HG03442 (cell line): ENCODE measurements around the gene TBKBP1.
"Not testable (repeated sequence)": the region's sequence is repeated elsewhere in the genome, so short reads cannot be mapped to it uniquely, and the experiment has no call there.

Source experiments
- ATAC-seq: cut with Tn5 transposase; IDR thresholded peaks from one replicate; pipeline ENCODE4 v1.9.1; 2021; ENCODE audit warnings: mild to moderate bottlenecking, moderate library complexity; ENCODE audit not compliant: unreplicated experiment

Gene TBKBP1

GRCh38 chr17:47731396-47731795 is 37.4 kb downstream of the TBKBP1 start:
- ATAC-seq, result no peak

DNA sequence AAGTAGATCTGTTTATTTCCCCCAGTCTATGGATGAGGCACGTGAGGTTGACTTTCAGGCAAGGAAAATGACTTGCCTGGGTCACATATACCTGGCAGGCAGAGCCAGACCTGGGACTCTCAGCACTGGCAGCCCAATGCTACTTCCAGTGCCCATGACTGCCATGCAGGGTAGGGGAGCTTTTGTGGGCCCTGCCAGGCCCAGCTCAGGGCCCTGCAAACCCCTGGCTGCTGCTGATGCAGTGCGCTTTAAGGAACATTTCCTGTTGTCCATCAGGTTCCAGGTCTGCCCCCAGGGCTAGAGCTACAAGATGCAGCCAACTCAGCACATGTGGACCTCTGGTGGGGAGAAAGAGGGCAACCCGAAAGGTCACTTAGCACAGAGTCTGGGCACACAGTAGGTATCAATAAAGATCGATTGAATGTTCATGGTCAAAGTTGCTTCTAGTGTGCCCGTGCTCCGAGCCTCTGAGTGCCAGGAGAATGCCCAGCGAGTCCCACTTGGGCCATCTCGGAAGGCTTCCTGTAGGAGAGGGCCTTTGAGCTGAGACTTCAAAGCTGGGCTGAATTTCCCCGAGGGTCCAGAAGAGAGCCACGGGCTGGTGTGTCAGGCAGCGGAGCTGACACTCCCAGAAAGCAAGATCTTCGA is 38.6 kb downstream of the TBKBP1 start:
- ATAC-seq, result no peak

DNA sequence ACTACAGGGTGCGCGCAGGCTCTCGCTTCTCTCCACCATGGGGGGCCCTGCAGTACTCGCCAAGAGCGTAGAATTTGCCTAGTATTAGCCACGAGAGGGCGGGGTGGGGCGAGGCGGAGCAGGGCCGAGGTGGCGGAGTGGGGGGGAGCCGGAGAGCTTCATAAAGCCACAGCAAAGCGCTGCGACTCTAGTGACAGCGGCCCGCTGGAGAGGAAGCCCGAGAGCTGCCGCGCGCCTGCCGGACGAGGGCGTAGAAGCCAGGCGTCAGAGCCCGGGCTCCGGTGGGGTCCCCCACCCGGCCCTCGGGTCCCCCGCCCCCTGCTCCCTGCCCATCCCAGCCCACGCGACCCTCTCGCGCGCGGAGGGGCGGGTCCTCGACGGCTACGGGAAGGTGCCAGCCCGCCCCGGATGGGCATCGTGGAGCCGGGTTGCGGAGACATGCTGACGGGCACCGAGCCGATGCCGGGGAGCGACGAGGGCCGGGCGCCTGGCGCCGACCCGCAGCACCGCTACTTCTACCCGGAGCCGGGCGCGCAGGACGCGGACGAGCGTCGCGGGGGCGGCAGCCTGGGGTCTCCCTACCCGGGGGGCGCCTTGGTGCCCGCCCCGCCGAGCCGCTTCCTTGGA is 39.2 kb downstream of the TBKBP1 start, which contains the start of gene TBX21:
TSS of gene TBX21 (plus strand) at position 190 of the 627 bp plus-strand sequence. CDS start at position 409, 219 bp downstream.
- peak; percentile 61 for ATAC-seq

- ATAC-seq, result no peak
These were observed 39.9 kb downstream of the TBKBP1 start for GRCh38 chr17:47733674-47734410.

DNA sequence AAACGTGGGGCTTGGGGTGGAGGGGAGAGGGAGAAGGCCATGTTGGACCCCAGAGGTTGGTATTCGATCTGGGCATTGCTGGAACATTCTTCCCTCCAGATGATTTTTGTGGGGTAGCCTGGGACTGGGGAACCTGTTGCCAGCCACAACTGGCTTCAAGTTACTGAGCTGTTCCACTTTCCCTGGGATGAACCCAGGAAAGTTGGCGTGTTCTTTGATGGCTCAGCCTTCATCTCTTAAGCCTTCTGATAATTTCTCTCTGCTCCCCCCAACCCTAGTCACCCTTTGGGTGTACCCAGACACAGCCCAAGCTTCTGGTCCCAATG is 41.1 kb downstream of the TBKBP1 start:
- ATAC-seq, result no peak

GRCh38 chr17:47735536-47736011 is 41.6 kb downstream of the TBKBP1 start:
- ATAC-seq, result peak; percentile 36

- no peak for ATAC-seq
These were observed 42.8 kb downstream of the TBKBP1 start for GRCh38 chr17:47736501-47737495.

DNA sequence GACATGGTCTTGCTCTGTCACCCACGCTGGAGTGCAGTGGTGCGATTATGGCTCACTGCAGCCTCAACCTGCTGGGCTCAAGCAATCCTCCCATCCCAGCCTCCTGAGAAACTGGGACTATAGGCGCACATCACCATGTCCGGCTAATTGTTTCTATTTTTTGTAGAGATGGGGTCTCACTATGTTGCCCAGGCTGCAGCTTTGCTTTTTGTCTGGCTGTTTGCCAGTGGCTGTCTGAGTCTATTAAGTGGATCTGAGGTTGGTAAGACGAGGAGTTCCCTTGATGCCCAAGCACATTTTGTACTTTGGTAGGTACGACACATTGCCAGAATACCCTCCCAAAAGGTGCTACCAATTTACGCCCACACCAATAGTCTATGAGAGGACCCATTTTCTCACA is 44.2 kb downstream of the TBKBP1 start:
- no peak for ATAC-seq

DNA sequence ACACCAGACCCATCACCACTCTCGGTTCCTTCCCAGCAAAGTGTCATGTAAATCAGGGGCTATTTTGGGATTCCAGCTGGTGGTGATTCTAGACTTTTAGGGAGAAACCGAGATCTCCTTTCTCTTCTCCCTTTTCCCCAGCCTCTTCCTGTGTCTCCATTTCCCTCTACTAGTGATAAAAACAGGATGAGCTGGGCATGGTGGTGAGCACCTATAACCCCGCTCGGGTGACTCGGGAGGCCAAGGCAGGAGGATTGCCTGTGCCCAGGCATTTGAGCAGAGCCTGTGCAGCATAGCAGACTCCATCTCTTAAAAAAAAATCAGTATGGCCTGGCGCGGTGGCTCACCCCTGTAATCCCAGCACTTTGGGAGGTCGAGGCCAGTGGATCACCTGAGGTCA is 45.2 kb downstream of the TBKBP1 start:
- ATAC-seq, result no peak

DNA sequence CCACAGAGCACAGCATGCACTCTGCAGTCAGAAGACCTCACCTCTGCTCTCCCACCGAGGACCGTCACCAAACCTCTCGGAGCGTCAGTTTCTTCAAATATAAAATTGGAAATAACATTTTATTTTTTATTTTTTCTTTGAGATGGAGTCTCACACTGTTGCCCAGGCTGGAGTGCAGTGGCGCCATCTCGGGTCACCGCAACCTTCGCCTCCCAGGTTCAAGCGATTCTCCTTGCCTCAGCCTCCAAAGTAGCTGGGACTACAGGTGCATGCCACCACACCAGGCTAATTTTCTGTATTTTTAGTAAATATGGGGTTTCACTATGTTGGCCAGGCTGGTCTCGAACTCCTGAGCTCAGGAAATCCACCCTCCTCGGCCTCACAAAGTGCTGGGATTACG is 46.0 kb downstream of the TBKBP1 start:
- ATAC-seq, result not testable (repeated sequence)

DNA sequence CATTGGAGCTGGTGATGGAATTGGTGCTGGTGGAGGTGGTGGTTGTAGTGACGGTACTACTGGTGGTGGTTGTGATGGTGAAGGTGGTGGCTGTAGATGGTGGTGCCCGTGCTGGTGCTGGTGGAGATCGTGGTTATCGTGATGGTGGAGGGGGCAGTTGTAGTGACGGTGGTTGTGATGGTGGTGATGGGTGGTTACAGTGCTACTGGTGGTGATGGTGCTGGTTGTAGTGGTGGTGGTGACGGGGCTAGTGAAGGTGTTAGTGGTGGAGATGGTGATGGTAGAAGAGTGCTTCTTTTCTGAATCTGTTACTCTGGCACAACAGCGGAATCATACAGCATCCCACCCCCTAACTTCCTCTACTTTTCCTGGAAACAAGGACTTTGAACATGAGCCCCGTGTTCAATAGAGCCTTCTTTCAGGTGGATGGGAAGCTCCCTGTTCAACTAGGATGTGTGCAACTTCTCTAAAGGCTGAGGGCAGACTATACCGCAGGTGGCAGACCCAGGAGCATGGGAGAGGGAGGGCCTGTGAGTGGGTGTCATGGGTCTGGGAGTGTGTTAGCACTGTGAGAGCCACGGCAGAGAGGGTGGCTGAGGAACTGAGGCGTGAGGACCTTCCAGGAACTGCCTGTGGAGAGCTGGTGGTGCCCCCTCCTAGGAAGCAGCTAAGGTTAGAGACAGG is 47.3 kb downstream of the TBKBP1 start:
- ATAC-seq, result no peak

DNA sequence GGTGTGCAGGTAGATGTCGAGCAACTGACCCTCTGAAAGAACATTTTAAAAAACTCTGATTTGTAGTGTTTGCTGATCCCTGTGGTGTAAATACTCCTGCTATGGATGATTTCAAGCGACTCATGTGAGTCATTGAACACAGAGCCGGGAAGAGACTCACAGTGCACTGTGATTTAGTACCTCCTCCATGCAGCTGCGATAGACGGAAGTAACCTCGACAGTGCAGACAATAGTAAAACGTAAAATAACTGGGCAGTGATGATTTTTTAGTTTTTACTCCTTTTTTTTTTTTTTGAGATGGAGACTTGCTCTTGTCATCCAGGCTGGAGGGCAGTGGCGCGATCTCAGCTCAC is 47.8 kb downstream of the TBKBP1 start:
- ATAC-seq, result no peak

- no peak for ATAC-seq
These were observed 48.6 kb downstream of the TBKBP1 start for GRCh38 chr17:47742319-47743181.

DNA sequence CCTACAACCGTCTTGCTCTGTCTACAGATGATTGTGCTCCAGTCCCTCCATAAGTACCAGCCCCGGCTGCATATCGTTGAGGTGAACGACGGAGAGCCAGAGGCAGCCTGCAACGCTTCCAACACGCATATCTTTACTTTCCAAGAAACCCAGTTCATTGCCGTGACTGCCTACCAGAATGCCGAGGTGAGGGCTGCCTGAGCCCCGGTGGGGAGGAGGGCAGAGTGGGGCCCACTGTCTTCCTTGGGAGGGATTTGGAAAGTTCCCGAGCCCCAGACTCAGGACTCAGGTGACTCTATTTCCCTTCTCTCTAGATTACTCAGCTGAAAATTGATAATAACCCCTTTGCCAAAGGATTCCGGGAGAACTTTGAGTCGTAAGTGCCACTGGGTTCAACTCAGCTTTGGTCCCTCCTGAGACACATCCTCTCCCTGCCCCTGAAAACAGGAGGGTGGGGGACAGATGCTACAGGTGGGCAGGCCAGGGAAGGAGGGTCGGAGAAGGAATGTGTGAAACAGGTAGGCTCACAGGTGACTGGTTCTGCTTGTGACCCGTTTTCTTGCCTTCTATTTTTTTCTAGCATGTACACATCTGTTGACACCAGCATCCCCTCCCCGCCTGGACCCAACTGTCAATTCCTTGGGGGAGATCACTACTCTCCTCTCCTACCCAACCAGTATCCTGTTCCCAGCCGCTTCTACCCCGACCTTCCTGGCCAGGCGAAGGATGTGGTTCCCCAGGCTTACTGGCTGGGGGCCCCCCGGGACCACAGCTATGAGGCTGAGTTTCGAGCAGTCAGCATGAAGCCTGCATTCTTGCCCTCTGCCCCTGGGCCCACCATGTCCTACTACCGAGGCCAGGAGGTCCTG is 50.4 kb downstream of the TBKBP1 start:
- ATAC-seq, result no peak

DNA sequence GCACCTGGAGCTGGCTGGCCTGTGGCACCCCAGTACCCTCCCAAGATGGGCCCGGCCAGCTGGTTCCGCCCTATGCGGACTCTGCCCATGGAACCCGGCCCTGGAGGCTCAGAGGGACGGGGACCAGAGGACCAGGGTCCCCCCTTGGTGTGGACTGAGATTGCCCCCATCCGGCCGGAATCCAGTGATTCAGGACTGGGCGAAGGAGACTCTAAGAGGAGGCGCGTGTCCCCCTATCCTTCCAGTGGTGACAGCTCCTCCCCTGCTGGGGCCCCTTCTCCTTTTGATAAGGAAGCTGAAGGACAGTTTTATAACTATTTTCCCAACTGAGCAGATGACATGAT is 51.0 kb downstream of the TBKBP1 start:
- no peak for ATAC-seq

GRCh38 chr17:47751471-47751870 is 57.5 kb downstream of the TBKBP1 start:
- no peak for ATAC-seq

GRCh38 chr17:47757386-47757785 is 63.4 kb downstream of the TBKBP1 start:
- no peak for ATAC-seq

GRCh38 chr17:47760409-47761140 is 66.6 kb downstream of the TBKBP1 start:
- no peak for ATAC-seq
